Kidney (tissue), 14 donors: Measurements from ENCODE around the gene CHID1. TPM values are rescaled to one million over a fixed set of nuclear protein-coding genes. Genes with fewer than 3 reads are reported as not detected.

Source experiments
- DNase-seq, 5 donors: peaks; one replicate each; pipeline ENCODE4 v3.0.0-alpha.2; 2013 to 2020
- FAIRE-seq: peaks from 2 replicates; lab custom pipeline; 2012; peaks lifted over from hg19 to GRCh38; lab: Jason Lieb, UNC
- H3K27ac ChIP-seq, 2 donors: one replicate each; pipeline ENCODE4 v1.7.0; 2013; ENCODE audit warnings: low read depth in 2 of 2, low read length in 2 of 2, inconsistent platforms in 1 of 2
- H3K27me3 ChIP-seq: one replicate; pipeline ENCODE4 v1.7.1; 2013; ENCODE audit warnings: low read length, inconsistent platforms; ENCODE audit not compliant: control insufficient read depth, insufficient read depth
- H3K36me3 ChIP-seq, 3 donors: one replicate each; pipeline versions ENCODE4 v1.7.0 to v1.7.1; 2013; ENCODE audit warnings: low read length in 3 of 3, control low read depth in 1 of 3, inconsistent platforms in 1 of 3; ENCODE audit not compliant: insufficient read depth in 3 of 3, control insufficient read depth in 2 of 3
- H3K4me1 ChIP-seq, 3 donors: one replicate each; pipeline versions ENCODE4 v1.7.0 to v1.7.1; 2013; ENCODE audit warnings: low read length in 3 of 3, inconsistent platforms in 1 of 3, low read depth in 1 of 3; ENCODE audit not compliant: control insufficient read depth in 2 of 3, insufficient read depth in 2 of 3
- H3K4me3 ChIP-seq, 3 donors: one replicate each; pipeline versions ENCODE4 v1.7.0 to v1.8.1; 2013; ENCODE audit warnings: low read length in 3 of 3, control low read depth in 1 of 3, inconsistent platforms in 1 of 3
- H3K9ac ChIP-seq, 3 donors: one replicate each; pipeline versions ENCODE4 v1.7.0 to v1.7.1; 2013; ENCODE audit warnings: low read length in 3 of 3, control low read depth in 1 of 3, inconsistent platforms in 1 of 3
- H3K9me3 ChIP-seq, 3 donors: one replicate each; pipeline versions ENCODE4 v1.7.0 to v1.7.1; 2013; ENCODE audit warnings: low read length in 3 of 3, control low read depth in 1 of 3, inconsistent platforms in 1 of 3; ENCODE audit not compliant: control insufficient read depth in 2 of 3, insufficient read depth in 1 of 3
- CTCF ChIP-seq: IDR thresholded peaks from 3 replicates; pipeline ENCODE4 v1.5.1; 2012; ENCODE audit warnings: mild to moderate bottlenecking, moderate library complexity, borderline replicate concordance; ENCODE audit not compliant: insufficient read depth; ENCODE audit errors: extremely low read depth
- intact Hi-C: fragments of 100-400 bp; cut with DNase I; formaldehyde crosslinking; loops from one replicate; pipeline ENCODE4 v1.11.1; 2022
- polyA plus RNA-seq: library from polyadenylated mRNA; stranded (reverse); fragments of 350-450 nt; fragmentation: Illumina TruSeq; extraction: RNeasy Lipid Tissue Mini Kit (QIAGEN cat#74804); gene quantifications from one replicate; pipeline ENCODE4 v1.2.3, GENCODE V29; 2014; ENCODE audit warnings: low read depth, low replicate concordance; ENCODE audit not compliant: insufficient read depth
- total RNA-seq: library from RNA; stranded (reverse); fragmentation: NEBNext Ultra II Directional; extraction: Animal tissue kit (Norgen Biotek cat#: 25700); gene quantifications from one replicate; pipeline ENCODE4 v1.2.1, GENCODE V29; 2021
- donor health status: control.
- donor health status: control.
- donor health status: control.
- donor health status: control.
- donor health status: control.
- donor health status: DM: yes; HTN: yes; CAD: no.
- donor health status: Normal renal cell carcinoma (clear cell type).

CHID1 gene
- total and polyA plus RNA-seq, 2 donors from 2014 or later: 82.2 to 128 TPM

GRCh38 chr11:884578-885070 is 26.0 kb downstream of the CHID1 start:
- no peak overlapping the region for H3K27ac ChIP-seq

GRCh38 chr11:883527-883926 is 27.1 kb downstream of the CHID1 start:
- H3K27ac ChIP-seq: no peak overlapping the region
- FAIRE-seq (no peak), DNase-seq (no peak)
- H3K36me3 ChIP-seq: peaks cover 0 to 3% (median 0%) of the 10 kb centered on the region in 3 donors
- H3K9ac ChIP-seq: no peak overlapping the region
- TF ChIP-seq CTCF: no peak
- H3K9me3 ChIP-seq: no peaks in the 10 kb centered on the region
- H3K4me3 ChIP-seq: no peak overlapping the region
- H3K27me3 ChIP-seq: no peaks in the 10 kb centered on the region
- intact Hi-C loops: no loop called here
- H3K4me1 ChIP-seq: no peaks in the 10 kb centered on the region

More at GRCh38 chr11:884578-885070, 26.0 kb downstream of the CHID1 start:
- intact Hi-C loops: no loop called here
- TF ChIP-seq CTCF: no peak
- H3K4me1 ChIP-seq: no peaks in the 10 kb centered on the region
- no peak overlapping the region for H3K9ac ChIP-seq
- H3K9me3 ChIP-seq: no peaks in the 10 kb centered on the region
- H3K4me3 ChIP-seq: no peak overlapping the region
- H3K27me3 ChIP-seq: no peaks in the 10 kb centered on the region
- peaks cover 0 to 3% (median 0%) of the 10 kb centered on the region in 3 donors for H3K36me3 ChIP-seq
- FAIRE-seq: no peak
- DNase-seq: no peak

- H3K36me3 ChIP-seq: peaks cover 0 to 3% (median 0%) of the 10 kb centered on the region in 3 donors
- no peak for FAIRE-seq
- H3K4me1 ChIP-seq: no peaks in the 10 kb centered on the region
- no peak overlapping the region for H3K4me3 ChIP-seq
- no peaks in the 10 kb centered on the region for H3K9me3 ChIP-seq
- H3K9ac ChIP-seq: no peak overlapping the region
- H3K27ac ChIP-seq: no peak overlapping the region
- no peaks in the 10 kb centered on the region for H3K27me3 ChIP-seq
- DNase-seq: no peak
- no peak for TF ChIP-seq CTCF
- intact Hi-C loops: no loop called here
Measured at GRCh38 chr11:882596-882995, 28.0 kb downstream of the CHID1 start.

GRCh38 chr11:880447-880846 is 30.2 kb downstream of the CHID1 start:
- H3K36me3 ChIP-seq: no peaks in the 10 kb centered on the region
- no peak overlapping the region for H3K9ac ChIP-seq
- no peak for DNase-seq
- H3K9me3 ChIP-seq: no peaks in the 10 kb centered on the region
- H3K27ac ChIP-seq: no peak overlapping the region
- TF ChIP-seq CTCF: no peak
- no peak for FAIRE-seq
- no peaks in the 10 kb centered on the region for H3K27me3 ChIP-seq
- no peak overlapping the region for H3K4me3 ChIP-seq
- peaks cover 0 to 7% (median 4%) of the 10 kb centered on the region in 3 donors for H3K4me1 ChIP-seq
- intact Hi-C loops: no loop called here
